NCI-H1092 treated with DMSO at 0.1 percent for 48 hours (cell line): ENCODE measurements around the gene ANKRD44.
A peak's percentile ranks its signal among the peaks of the same experiment; 100 is the strongest.
"Not testable (repeated sequence)": the region's sequence is repeated elsewhere in the genome, so short reads cannot be mapped to it uniquely, and the experiment has no call there.

Source experiments
- DNase-seq: peaks from one replicate; lab custom pipeline; 2025; lab: John Stamatoyannopoulos, UW

Gene ANKRD44

DNA sequence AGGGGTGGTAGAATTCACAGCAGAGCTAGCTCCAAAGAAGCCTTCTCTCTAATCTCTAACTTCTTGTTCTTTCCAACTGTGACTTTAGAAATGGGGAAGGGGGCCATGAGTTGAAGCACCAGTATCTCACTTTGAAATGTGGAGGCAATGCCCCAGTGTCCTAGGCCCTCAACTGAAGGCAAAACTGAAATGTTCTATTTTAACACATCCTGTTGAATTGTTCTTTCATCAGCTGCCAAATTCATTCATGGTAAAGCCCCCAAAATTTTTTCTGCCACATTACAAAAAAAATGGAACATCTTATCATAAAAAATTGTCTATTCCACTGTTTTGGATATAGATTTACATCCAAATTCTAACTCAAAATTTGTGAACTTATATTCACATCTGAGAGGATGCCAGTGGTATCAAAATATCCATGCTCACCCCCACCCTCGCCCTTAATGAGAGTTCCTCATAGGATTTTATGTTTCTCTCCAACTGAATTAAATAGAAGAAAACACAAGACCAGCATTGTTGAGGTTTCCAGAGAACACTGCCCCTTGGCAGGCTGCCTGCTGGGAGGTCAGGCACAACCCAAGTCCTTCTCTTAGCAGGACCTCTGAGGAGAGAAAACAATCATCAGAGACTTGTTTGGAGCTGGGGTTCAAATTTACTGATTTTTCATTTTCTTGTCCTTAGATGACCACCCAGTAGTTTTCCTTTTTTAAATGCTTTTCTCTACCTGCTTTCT, 236.7 kb downstream of the ANKRD44 start:
- DNase-seq, result no peak

DNA sequence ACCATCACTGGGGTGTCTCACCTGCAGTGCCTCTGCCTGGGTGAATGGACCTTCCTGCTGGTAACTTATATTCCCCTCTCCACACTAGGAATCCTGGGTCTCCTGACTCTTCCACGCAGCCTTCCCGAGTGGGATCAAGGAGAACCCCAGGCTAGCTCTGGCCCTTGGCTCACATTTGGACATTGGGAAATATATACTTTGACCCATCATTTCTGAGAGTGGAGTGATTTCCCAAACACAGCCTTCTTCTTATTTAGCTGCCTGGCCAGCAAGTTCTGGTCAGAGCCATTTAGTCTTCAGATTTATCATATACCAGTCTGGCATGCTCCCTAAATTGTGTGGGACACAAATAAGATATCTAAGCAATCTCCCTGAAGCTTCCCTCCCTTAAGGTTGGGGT, 237.3 kb downstream of the ANKRD44 start:
- DNase-seq, result no peak

DNA sequence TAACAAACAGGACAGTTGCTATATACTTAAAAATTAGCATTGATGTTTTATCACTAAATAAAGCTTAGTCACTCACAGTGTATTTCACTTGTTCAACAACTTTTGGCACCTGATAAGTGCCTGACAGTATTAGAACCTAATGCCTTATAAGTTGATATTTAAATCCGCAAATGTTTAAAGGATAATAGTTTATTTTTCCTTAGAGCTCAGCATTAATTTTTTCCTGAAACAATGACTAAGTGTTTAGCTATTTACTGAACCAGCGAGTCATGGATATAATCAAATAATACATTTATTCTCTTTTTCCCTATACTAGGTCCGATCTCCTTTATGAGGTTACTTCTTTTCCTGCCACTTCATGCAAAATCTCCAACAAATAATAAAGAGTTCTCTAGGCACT, 238.0 kb downstream of the ANKRD44 start:
- DNase-seq, result no peak

DNA sequence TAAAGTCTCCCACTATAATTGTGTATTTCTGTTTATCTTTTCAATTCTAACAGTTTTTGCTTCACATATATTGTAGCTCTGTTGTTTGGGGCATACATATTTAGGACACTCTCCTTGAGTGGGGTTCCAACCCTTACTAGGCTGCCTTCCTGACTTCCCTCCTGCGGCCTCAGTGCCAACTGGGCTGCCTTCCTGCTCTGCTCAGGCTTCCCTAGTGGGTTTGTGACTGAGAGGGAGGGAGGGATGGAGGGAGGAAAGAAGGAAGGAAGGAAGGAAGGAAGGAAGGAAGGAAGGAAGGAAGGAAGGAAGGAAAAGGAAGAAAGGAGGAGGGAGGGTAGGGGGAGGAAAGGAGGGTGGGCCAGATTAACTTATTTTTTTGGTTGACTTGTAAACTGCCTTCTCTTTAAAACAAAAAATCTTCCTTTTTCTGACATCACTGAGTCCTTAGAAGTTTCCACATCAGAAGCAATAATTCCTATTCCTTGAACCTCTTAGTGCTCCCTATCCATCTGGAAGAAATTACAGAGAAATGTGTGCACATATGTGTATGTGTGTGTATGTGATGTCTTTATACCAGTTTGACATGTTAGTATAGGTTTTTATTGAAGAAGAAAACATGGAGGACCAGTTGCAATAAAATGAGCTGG, 238.7 kb downstream of the ANKRD44 start:
- DNase-seq, result no peak

DNA sequence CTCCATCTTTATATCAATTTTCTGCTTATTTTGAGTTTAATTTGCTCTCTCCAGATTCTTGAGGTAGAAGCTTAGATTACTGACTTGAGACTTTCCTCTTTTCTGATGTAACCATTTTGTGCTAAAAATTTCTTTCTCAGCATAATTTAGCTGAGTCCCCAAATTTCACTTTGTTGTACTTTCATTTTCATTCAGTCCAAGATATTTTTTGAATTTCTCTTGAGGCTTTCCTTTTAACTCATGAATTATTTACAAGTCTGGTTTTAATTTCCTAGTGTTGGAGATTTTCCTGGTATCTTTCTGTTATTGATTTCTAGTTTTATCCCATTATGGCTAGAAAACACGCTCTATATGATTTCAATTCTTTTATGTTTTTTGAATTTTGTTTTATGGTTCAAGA, 239.4 kb downstream of the ANKRD44 start:
- no peak for DNase-seq

DNA sequence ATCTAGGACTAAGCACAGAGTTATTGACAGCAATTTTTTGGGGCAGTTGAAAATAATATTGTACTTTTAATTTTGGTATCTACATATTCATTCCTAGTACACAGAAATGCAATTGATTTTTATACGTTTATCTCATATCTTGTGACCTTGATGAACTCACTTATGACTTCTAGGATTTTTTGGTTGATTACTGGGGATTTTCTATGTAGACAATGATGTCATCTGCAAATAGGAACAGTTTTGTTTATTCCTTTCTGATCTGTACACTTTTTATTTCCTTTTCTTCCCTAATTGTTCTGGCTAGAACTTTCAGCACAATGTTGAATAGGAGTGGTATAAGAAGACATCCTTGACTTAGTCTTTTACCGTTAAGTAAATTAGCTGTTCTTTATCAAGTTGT, 240.6 kb downstream of the ANKRD44 start:
- no peak for DNase-seq

DNA sequence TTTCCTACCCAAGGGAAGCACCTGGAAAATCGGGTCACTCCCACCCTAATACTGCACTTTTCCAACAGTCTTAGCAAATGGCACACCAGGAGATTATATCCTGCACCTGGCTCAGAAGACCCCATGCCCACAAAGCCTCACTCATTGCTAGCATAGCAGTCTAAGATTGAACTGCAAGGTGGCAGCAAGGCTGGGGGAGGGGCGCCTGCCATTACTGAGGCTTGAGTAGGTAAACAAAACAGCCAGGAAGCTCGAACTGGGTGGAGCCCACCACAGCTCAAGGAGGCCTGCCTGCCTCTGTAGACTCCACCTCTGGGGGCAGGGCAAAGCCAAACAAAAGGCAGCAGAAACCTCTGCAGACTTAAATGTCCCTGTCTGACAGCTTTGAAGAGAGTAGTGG, 248.0 kb downstream of the ANKRD44 start:
- not testable (repeated sequence) for DNase-seq

DNA sequence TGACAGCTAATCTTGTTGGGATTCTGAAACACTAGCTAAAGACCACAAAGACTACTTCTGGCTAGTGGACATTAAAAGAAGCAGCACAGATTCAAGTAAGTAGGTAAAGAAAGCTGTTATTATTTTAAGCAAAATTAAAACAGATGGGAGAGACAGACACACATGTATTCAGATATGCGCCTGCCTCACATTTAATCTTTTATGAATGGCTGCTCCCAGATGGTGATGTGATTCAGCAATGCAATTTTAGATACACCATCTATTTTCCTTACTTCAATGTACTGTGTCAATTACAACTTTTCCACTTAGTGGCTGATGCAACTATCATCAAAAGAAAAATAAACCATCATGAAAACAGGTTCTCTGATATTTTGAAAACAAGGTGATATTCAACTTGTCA, 251.1 kb downstream of the ANKRD44 start:
- DNase-seq, result no peak

DNA sequence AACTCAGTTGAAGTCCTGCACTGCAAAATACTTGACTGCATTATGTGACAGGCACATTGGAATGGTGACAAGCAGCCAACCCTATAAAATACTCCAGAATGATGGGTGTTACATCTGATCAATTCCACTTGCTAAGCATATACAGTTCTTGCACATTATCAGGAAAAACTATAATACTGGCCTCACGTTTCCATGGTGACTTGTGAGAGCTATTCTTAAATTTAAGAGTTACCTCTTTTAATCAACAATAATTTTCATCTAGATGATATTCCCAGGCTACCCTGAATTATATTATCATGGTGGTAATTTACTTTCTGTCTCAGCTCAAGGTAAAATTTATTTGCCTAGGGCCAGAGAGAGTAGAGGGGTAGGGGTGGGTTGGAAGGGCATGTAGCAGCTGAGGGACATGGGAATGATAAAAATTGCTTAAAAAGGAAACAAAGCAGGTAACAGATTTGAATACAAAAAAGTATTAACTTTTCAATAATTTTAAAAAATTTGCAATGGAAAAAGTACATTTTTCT, 251.7 kb downstream of the ANKRD44 start:
- DNase-seq, result no peak

DNA sequence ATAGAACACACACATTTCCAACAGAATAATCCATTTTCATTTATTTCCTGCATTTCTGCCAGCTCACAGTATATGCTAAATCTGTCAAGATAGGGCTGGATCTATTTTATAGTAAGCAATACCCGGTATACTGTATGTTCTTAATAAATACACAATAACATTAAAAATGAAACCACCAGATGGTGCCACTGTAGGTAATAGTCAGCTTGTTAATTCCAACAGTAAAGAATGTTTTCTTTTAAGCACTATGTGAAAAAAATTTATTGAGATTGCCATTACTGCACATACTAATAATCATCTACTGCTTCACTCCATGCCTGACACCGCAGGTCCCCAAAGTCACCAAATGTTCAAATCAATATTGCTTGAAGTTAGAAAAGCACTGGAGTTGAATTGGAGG, 252.6 kb downstream of the ANKRD44 start:
- DNase-seq, result no peak

DNA sequence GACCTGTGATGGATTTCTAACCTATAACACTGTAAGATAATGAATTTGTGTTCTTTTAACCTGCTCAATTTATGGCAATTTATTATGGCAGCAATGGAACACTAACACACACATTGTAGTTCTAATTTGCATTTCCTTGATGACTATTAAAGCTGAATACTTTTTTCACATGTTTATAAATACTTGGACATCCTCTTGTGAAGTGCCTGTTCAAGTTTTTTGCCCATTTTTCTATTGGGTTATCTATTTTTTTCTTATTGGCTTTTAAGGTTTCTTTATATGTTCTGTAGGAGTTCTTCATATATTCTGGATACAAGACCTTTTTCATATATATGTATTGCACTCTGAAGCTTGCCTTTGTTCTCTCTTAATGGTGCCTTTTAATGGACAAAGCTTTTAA, 255.5 kb downstream of the ANKRD44 start:
- no peak for DNase-seq

DNA sequence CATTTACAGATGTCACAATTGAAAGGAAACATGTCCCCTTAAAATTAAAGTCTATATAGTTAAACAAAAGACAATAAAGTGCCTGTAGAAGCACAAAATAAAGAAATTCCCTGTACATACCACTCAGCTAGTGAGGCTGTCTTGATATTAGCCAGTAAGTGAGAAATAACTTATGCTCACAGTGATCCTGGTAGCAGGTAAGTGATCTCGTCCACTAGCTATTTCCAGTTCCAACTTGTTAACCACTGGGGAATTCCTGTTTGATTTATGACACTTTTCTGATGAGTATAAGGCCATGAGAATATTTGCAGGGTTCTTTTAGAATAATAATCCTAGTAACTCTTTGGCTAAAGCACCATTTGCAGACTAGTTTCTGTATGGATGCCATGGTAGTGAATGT, 256.1 kb downstream of the ANKRD44 start:
- DNase-seq, result no peak

DNA sequence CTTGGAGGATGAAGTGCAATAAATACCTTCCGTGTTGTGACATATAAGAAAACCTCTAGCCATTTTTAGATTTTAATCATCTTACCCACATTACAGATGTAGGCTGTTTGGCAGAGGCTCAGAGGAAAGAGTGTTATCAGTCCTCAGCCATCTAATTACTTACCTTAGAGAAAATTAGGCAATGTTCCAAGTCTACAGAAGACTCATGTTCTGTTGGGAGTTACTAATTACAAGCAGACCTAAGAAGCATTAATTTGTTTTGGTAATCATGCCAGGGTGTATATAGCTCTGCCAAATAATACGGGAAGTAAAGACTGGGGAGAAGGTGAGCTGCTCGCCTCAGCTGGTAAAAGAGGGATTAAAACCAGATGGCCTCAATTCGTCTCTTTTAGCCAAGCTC, 258.2 kb downstream of the ANKRD44 start:
- DNase-seq, result peak; percentile 9

DNA sequence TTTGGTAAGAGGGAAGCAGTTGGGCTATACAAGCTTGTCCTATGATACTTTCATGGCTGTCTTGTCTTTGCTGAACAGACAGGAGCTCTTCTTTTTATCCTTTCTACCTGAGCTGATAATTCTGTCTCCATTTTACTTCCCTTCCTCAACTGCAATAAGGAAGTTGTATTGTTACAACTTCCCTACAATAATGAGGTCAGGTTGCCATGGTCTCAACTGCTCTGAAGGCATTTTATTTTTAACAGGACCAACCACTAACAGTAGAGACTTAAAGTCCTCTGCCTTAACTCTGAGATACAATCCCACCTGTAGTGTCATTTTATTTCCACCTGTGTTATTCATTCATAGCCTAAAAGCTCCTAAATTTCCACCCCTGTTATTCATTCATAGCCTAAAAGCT, 265.5 kb downstream of the ANKRD44 start:
- DNase-seq, result no peak

DNA sequence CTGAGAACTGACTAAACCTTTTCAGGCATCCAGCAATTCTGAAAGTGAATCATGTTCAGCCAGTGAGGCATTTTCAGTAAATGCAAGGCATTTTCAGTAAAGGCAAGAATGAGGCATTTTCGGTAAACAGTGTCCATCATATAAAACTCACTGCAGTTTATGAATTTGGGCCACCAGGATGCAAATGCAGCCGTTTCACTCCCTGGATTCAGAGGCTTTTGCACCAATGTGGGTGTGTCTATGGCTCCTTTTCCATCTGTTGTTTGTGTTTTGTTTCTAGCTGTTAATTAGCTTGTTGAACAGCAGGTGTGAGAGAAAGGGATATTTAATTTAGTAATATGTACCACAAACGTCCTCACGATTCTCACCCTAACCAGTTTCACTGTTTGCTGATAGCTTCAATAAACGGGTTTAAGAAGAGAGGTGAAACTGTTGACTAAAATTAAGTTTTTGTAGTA, 267.8 kb downstream of the ANKRD44 start:
- no peak for DNase-seq

DNA sequence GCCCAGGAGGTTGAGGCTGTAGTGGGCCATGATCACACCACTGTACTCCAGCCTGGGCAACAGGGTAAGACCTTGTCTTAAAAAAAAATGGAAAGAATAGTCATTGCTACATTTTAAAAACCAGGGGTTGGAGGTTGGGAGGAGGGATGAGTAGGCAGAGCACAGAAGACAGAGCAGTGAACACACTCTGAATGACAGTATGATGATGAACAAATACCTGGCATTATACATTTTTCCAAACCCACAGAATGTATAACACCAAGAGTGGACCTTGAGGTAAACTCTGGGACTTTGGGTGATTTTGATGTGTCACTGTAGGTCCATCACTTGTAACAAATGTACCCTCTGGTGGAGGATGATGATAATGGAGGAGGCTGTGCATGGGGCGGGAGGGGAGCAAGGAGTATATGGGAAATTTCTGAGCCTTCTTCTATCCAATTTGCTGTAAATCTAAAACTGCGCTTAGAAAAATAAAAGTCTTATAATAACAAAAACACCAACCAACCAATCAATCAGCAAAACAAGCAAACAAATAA, 272.6 kb downstream of the ANKRD44 start:
- no peak for DNase-seq

DNA sequence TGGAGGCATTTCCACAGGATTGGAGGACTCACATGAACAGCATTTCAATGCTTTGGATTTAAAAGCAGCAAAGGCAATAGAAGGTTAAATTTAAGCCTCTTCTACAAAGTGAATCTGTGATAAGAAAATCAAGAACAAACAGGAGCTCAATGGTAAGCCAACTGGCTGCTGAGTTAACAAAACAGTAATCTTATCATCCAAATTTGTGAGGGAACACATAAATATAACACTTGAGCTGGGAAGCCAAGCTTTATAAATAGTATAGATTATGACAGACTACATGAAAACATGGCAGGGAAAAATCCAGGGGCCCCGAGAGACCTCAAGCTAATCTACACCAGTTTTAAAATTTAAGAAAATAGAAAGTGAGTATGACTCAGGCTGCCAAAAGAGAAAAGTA, 275.6 kb downstream of the ANKRD44 start:
- no peak for DNase-seq

DNA sequence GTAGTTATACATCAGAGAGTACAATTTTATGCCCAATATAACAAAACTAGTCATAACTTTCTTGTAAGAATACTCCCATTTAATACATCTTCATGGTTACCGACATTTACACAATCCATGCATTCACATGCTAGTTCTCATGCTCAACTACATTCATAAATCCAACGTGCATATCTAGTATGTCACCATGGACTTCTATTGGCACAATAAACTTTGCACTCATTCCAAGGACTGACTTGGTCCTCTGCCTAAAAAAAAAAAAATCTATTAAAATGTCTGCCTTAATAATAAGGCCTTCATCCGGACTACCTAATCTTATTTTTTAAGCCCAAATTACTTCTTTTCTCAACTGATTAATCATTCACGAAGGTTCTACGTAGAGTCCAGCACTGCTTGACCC, 276.3 kb downstream of the ANKRD44 start:
- no peak for DNase-seq

DNA sequence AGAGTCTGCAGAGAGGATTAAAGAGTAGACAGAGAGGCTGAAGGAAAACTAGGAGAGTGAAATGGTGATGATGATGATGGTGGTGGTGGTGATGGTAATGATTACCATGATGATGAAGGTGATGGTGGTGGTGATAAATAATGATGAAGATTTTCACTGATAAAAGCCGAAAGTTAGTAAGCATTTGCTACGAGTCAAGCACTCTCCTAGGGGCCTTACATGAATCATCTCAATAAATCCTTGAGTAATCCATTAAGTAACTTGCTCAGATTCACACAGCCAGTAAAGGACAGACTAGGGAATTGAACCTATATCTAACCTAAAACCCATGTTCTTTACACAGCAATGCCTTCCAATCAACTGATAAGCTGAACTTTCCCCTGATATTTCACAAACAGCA, 277.4 kb downstream of the ANKRD44 start:
- no peak for DNase-seq

DNA sequence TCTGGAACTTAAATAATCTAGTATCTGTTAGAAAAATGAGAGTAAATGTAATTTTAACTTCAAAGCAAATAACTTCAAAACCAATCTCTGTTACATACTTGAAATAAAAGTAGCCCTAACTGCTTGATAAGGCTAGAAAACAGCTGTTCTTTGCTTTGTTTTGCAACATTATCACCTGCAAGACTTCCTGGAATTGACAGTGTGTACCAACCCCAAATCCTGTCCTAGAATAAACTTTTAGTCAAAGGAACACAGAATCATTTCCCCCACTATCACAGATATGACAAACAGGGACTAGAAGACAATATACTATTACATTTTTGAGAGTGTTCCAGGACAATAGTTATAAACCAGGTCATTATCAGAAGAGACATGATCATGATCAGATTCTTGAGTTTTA, 278.8 kb downstream of the ANKRD44 start:
- DNase-seq, result no peak

DNA sequence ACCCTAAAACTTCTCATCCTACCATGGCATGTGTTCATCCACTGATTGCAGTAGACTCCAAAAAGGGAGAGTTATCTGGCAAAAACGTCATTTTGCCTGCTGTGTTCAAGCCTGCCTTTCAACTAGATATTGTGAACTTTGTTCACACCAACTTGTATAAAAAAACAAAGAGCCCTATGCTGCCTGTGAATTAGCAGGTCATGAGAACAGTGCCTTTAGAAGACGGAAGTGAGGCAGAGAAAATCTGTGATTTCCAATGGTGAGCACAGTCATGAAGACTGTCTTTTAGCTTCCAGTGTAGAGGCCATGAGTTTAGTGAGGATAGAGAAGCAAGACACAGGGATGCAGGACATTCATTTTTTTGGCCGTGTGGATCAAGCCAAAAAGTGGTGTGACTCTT, 280.5 kb downstream of the ANKRD44 start:
- no peak for DNase-seq

DNA sequence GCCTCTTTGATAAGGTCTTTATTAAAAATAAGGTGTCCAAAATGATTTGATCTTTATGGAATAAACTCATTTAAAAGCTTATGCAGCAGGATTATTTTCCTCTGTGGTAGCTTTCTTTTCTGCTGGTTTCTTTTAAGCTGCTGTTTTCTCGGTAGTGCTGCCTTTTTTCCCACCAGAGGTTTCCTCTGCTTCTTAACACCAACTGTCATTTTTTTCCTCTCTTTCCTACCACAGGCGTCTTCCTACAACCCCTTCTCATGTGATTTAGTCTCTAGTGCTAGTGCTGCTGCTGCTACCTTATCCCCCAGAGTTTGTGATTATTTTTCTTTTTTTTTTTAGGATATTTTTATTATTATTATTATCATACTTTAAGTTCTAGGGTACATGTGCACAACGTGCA, 281.9 kb downstream of the ANKRD44 start:
- no peak for DNase-seq

DNA sequence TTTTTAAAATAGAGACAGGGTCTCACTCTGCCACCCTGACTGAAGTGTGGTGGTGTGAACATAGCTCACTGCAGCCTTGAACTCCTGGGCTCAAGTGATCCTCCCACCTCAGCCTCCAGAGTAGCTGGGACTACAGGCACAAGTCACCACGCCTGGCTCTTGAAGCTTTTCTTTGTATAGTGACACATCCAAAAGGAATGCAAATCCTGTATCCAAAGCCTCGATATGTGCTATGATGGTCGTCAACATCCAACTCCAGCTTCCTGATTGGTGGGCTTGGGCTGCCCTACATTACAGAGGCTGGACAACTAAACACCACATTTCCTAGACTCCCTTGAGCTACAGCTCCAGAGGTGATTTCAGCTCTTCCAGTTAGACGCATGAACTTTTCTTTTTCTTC, 282.4 kb downstream of the ANKRD44 start:
- DNase-seq, result no peak
